ENCODE measurements around the gene PLEKHJ1.
"Not testable (repeated sequence)": the region's sequence is repeated elsewhere in the genome, so short reads cannot be mapped to it uniquely, and the experiment has no call there.

PLEKHJ1 gene

DNA sequence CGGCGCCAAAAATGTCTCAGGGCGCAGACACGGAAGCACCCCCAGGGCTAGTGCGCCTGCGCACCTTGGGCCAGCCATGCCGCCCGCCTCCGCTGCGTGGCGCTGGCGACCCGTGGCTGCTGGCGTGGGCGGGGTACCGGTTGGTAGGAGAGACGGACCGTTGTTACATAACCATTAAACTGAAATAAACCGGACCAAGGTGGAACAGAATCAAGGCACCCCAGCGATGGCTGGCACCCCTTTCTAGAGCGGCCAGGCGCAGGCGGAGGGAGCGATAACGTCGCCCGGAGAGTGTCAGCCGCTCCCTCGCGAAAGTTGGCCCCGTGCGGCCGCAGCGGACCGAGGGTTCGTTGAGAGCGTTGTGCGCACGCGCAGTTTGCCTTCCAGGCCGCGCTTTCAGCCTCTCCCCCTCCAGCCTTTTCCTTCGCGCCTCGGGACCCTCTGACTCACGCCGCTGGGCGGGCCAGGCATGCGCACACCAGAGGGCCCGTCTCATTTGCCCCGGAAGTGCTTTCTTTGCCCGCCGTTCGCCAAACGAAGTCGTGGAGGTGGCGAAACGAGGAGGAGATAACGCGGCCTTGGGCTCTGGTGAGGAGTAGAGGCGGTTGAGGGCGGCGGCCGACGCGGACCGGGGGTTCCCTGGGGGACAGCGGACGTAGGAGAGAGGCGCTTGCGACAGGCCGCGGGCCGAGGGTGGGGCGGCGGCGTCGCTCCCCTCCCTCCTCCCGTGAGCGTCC is at the start of gene PLEKHJ1, which contains the start of gene SF3A2:
PLEKHJ1 (minus strand) TSS at position 16 of the 737 bp plus-strand sequence. CDS start 81 bp downstream, outside the sequence.
SF3A2 (plus strand) TSS at position 511 of the 737 bp plus-strand sequence. CDS start 6,595 bp downstream, outside the sequence.
- peak; percentile 94 to 96 for DNase-seq (ENCODE audit: low read depth in 2 of 2)

- no peak for DNase-seq (ENCODE audit: low read depth in 2 of 2)
Measured at GRCh38 chr19:2283835-2284507, 47.8 kb upstream of the PLEKHJ1 start.

DNA sequence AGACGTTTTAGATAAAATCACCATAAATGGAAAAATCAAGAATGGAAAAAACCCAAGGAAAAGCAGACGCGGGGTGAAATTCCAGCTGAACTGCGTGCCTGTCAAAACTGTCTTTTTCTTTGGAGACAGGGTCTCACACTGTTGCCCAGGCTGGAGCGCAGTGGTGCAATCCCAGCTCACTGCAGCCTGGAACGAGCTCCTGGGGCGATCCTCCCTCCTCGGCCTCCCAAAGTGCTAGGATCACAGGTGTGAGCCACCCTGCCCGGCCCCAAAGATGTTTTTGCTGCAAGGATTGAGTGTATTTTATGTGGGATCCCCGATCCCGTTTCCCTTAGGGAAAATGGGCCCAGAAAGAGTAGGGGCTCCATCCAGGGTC is 46.7 kb upstream of the PLEKHJ1 start:
- DNase-seq (ENCODE audit: low read depth in 2 of 2): no peak

- no peak for DNase-seq (ENCODE audit: low read depth in 2 of 2)
Measured at GRCh38 chr19:2282062-2282861, 46.1 kb upstream of the PLEKHJ1 start, which contains the start of gene PEAK3. Gene PEAK3, minus strand, starts transcription at chr19:2282175. Its CDS starts 1,244 bp downstream, at chr19:2280931.

- not testable (repeated sequence) for DNase-seq (ENCODE audit: low read depth in 2 of 2)
Measured at GRCh38 chr19:2281265-2282061, 45.3 kb upstream of the PLEKHJ1 start.

DNA sequence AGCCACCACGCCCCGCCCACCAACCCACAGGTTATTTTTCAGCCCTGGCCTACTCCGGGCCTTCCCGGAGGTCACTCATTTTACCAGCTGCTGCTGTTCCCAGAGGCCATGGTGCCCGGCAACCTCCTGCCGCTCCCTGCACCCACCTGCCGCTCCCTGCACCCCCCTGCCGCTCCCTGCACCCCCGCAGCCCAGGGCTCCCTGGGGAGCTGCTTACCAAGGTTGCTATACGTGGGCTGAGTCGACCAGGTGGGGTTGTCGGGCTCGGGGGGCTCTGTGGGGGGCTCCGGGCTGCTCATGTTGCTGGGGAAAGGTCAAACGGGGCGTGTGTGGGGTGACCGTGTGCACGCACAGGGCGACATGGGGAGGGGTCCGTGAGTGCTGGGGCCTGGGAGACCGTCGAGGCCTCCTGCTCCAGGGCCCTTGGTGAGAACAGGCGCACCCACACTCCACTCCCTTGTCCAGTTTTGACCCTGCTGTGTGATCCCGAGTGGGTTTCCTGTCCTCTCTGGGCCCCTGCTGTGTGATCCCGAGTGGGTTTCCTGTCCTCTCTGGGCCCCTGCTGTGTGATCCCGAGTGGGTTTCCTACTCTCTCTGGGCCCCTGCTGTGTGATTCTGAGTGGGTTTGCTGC is 44.6 kb upstream of the PLEKHJ1 start:
- no peak for DNase-seq (ENCODE audit: low read depth in 2 of 2)

DNA sequence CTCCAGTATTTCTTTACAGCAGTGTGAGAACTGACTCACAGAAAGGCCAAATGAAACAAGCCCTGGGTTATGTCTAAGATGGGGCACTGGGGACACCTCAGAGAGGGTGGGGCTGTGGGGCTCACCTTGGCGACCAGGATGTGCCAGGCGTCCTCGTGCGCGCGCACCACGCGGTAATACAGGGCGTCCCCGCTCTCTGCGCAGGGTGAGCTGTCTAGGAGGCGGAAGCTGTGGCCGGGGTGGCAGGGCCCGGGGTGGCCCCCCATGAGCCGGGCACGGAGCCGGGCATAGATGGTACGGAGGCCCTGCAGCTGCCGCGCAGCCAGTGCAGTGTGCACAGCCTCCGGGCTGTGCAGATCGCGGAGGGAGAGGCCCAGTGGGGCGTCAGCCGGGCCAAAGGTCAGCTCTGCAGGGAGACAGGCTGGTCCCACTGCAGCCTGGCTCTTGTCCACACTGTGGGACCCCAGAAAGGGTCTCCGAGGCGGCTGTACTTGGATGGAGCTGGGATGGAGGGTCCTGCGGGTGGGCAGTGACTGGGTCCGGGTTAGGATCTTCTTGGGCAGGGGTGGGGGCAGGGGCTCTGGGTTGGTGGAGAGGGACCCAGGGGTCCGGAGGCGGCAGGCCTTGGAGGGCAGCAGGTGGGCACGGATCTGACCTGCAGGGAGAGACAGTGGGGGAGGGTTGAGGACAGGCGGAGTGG is 42.5 kb upstream of the PLEKHJ1 start:
- DNase-seq (ENCODE audit: low read depth in 2 of 2): no peak

DNA sequence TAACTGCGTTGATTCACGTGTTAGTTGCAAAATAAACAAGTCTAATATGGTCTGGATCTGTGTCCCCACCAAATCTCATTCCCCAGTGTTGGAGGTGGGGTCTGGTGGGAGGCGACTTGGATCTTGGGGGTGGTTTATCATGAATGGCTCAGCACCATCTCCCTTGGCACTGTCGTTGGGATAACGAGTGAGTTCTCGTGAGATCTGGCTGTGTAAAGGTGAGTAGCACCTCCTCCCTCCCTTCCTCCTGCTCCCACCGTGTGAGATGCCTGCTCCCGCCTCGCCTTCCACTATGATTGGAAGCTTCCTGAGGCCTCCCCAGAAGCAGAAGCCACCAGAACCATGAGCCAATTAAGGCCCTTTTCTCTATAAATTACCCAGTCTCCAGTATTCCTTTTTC is 41.0 kb upstream of the PLEKHJ1 start:
- no peak for DNase-seq (ENCODE audit: low read depth in 2 of 2)

- DNase-seq (ENCODE audit: low read depth in 2 of 2): no peak
Measured at GRCh38 chr19:2276429-2276986, 40.4 kb upstream of the PLEKHJ1 start.

DNA sequence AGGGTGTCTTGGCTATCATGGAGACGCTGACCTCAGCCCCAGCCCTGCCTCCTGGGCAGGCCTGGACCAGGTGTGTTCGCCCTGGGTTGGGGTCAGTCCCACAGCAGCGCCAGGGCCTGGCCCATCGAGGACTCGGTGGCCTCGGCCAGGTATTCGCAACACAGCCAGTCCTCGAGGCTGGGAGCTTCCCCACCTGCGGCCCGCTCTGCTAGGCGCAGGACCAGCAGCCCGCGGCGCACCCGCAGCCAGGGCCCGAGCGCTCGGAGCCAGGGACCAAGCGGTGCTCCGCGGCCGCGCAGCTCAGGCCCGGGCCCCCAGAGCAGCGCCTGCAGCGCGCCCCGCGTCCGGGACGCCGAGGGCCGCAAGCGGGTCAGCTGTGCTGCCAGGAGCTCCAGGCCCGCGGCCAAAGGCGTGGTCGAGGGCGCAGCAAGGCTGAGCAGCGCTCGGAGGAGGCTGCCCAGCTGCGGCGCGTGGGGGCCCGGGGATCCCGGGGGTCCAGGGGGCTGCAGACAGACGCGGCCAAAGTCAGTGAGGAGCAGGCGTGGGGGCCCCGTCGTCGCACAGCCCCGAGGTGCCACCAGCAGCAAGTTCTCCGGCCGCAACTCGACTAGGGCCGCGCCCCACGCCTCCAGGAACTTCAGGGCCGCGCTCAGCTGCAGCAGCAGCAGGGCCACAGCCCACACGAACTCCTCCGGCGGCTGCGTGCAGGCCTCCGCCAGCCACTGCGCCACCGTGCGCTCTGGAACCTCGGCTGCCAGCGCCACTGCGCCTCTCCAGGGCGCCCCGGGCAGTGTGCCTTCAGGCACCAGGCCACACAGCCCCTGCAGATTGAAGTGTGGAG is 39.7 kb upstream of the PLEKHJ1 start:
- DNase-seq (ENCODE audit: low read depth in 2 of 2): no peak

GRCh38 chr19:2274931-2275535 is 38.9 kb upstream of the PLEKHJ1 start:
- no peak for DNase-seq (ENCODE audit: low read depth in 2 of 2)

GRCh38 chr19:2274185-2274711 is 38.1 kb upstream of the PLEKHJ1 start:
- DNase-seq (ENCODE audit: low read depth in 2 of 2): no peak

DNA sequence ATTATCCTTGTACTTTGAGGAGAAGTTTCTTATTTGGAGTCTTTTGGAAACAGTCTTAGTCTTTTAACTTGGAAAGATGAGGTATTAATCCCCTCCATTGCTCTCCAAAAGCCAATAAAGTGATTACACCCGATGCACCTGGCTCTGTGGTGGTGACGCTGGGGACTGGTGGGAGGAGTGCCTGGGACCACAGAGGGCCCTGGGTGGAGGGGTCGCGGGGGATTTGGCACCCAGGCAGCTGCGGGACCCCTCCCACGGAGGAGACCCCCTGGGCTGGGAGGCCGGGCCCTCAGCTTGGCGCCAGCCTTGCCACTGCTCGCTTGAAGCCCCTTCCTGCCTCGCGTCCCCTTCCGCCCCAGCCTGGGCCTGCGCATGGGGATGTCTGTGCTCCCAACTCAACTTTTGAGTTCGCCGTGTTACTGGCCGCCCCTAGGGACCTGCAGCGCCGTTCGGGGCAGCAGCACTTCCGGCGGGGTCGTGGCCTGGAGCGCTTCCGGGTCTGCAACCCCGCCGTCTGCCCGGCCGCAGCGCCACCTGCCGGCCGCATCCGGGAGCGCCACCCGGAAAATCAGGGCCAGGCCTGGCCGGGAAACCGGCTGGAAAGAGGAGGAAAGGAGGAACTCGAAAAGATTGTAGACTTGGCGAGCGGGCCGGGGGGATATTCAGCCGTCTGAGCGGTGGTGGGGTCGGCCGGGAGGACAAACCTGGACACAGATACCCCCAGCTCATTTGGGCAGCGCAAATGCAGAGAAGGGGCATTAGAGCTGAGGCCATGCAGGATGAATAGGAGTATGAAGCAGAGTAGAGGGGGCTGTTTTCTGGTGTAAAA is 37.4 kb upstream of the PLEKHJ1 start:
- DNase-seq (ENCODE audit: low read depth in 2 of 2): peak; percentile 45 to 59

GRCh38 chr19:2271234-2272103 is 35.3 kb upstream of the PLEKHJ1 start:
- no peak for DNase-seq (ENCODE audit: low read depth in 2 of 2)

GRCh38 chr19:2270423-2271233 is 34.5 kb upstream of the PLEKHJ1 start:
- peak in 1 of 2 donors; percentile 53 for DNase-seq (ENCODE audit: low read depth in 2 of 2)

DNA sequence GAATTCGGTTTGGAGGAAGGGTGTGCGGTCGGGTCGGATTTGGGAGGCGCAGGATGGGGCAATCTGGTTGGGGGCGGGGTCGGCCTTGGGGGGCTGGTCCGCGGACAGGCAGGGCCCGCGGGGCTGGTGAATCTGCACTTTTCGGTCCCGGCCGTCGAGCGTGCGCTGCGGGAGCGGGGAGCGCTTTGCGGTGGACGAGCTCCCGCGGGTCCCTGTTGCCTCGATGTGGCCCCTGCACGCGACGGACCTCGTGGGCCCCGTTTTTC is 34.0 kb upstream of the PLEKHJ1 start:
- no peak for DNase-seq (ENCODE audit: low read depth in 2 of 2)
